ENCODE data around the gene KIAA0930.

- TF ChIP-seq CTCF (IDR thresholded peaks at IDR 0.05) (no peak), POLR2A (IDR thresholded peaks at IDR 0.05) (no peak), POLR2AphosphoS5 (IDR thresholded peaks at IDR 0.05; ENCODE audit: insufficient read depth in 1 of 2, low read depth in 1 of 2) (no peak)
Observed at GRCh38 chr22:45254789-45255278, 14.1 kb upstream of the KIAA0930 start.
